GM21515 (cell line): ENCODE results near the gene ST7.
"Not testable (repeated sequence)": the region's sequence is repeated elsewhere in the genome, so short reads cannot be mapped to it uniquely, and the experiment has no call there.

ENCODE experiments used
- ATAC-seq: cut with Tn5 transposase; IDR thresholded peaks from one replicate; pipeline ENCODE4 v1.9.1; 2021; ENCODE audit not compliant: unreplicated experiment

The ST7 gene

DNA sequence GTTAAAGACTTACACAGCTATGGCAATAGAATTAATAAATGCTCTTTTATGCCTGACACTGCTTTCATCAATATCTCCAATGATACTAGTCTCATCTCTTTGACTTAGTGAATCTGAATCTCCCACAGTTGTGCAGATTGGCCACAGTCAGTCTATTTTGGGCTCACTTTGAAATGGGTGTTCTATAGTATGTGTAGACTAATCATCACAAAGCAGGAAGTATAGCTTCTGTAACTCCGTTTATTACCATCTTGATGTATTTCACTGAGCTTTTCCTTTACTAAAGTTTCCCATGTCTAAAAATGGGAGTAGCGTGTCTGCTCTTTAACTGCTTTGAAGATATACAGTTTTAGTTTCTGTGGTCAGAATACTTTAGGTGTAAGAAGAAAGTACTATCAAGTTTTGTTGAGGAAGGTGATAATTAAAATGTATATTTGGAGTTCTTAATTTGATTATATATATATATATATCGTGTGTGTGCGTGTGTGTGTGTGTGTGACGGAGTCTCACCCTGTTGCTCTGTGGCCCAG, 70.1 kb downstream of the ST7 start:
- ATAC-seq = peak; percentile 68

GRCh38 chr7:117024811-117025210, 71.5 kb downstream of the ST7 start:
- no peak for ATAC-seq

GRCh38 chr7:117025891-117026290, 72.6 kb downstream of the ST7 start:
- ATAC-seq = no peak

DNA sequence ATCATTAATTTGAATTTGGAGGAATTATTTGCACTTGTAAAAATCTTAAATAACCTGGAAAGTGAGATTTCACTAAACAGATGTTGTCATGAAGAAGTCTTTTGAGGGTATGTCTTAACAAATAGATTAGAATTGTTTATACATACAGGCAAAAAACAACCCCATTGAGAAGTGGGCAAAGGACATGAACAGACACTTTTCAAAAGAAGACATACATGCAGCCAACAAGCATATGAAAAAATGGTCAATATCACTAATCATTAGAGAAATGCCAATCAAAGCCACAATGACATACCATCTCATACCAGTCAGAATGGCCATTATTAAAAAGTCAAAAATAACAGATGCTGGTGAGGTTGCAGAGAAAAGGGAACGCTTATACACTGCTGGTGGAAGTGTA, 77.0 kb downstream of the ST7 start:
- not testable (repeated sequence) for ATAC-seq

- not testable (repeated sequence) for ATAC-seq
Observed at GRCh38 chr7:117030793-117031192, 77.5 kb downstream of the ST7 start.

- ATAC-seq = no peak
Observed at GRCh38 chr7:117032810-117033209, 79.5 kb downstream of the ST7 start.

DNA sequence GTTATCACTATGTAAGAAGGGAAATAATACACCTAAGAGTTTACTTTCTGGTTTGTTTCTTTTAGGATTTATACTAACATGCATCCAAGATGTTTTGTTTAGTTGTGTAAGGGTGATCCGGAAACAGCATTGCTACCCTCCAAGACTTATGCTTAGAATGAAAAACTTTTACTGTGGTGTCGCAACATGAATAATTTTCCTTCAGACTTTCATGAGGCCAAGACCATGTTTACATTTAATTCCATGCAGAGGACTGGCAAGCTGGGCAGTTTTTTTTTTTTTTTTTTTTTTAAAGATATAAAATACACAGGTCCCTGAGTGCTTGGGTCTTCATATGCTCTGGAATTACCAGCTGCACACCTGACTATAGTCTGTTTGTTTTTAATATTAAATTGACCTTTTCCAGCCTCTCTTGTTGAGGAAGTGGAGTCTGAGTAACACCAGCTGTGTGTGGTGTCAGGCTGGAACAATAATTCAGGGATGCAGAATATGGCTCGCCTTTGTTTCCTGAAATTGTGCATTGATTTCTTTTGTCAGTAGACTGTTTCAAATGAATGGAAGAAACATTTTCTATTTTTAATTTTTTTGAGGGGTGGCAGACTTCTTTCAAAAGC, 81.7 kb downstream of the ST7 start:
- no peak for ATAC-seq

GRCh38 chr7:117035465-117035862, 82.2 kb downstream of the ST7 start:
- ATAC-seq = no peak

DNA sequence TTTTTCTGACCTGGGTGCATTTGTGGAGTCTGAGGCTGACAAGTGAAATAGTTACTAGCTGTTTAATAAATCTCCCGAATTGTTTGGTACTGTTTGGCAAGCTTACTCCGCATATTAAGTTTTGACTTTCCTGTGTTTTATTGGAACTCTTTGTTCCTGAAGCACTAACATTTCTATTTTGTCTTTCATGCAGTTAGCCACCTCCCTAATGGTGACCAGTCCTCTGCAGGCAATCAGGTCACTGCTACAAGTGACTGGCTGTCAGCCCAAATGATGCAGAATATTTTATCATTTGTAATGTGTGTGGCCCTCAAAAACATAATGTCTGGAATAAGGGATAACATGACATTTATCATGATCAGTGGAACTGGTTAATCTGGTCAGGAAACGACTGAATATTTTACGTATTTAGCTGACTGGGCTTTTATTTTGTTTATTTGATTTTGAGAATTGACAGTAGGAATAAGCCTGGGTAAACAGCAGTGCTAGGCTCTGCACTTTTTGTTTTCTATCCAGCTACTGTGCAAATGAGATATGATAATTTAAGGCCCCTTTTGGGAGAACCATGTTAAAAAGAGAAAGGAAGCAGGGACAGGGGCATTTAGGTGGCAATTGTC, 82.9 kb downstream of the ST7 start:
- ATAC-seq = no peak

DNA sequence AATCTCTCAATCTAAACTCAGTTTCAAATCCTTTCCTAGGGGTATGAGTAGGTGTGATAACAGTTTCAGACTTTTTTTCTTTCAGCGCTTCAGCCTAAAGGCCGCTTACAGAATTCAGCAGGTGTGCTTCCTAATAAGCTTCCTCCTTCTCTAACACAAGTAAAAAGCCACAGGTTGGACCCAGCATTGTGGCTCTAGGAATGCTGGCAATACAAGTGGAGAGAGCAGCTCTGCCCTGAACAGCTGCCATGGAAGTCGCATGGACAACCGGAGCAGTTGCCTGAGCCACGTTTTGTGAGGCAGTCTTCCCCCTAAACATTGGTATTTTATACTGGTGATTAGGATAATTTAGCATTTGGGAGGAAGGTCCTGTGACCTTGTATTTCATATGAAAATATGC, 83.5 kb downstream of the ST7 start:
- ATAC-seq = no peak

GRCh38 chr7:117038408-117038807, 85.1 kb downstream of the ST7 start:
- no peak for ATAC-seq

DNA sequence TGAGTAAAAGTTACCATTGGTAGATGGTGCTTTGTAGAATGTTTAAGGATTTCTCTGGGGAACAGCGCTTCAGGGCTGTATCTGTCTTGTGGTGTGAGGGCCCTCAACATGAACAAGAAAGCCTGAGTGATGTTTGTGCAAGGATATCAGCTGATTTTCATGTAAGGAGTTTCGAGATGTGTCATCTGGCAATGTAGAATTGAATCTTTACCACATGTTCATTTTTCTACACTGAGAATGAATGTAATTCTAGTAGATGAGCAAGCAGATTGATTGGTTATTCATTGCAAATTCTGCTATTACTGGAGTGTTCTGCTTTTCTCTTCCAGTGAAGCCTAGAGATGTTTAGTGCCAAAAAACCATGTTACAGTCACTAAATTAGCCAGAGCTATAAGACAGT, 87.7 kb downstream of the ST7 start:
- peak; percentile 90 for ATAC-seq

DNA sequence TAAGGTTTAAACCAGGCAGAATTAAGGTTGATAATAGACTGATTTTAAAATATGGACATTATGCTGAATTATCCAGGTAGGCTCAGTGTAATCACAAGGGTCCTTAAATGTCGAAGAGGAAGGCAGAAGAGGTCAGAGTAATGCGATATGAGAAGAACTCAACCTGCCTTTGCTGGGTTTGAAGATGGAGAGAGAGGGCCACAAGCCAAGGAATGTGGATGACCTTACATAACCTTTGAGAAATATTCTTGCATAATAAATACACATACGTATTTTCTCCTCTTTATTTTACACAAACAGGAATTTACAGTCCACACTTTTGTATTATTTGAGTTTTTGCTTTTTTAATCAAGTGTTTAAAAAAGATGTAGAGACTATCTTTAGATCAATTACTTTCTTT, 88.5 kb downstream of the ST7 start:
- no peak for ATAC-seq

DNA sequence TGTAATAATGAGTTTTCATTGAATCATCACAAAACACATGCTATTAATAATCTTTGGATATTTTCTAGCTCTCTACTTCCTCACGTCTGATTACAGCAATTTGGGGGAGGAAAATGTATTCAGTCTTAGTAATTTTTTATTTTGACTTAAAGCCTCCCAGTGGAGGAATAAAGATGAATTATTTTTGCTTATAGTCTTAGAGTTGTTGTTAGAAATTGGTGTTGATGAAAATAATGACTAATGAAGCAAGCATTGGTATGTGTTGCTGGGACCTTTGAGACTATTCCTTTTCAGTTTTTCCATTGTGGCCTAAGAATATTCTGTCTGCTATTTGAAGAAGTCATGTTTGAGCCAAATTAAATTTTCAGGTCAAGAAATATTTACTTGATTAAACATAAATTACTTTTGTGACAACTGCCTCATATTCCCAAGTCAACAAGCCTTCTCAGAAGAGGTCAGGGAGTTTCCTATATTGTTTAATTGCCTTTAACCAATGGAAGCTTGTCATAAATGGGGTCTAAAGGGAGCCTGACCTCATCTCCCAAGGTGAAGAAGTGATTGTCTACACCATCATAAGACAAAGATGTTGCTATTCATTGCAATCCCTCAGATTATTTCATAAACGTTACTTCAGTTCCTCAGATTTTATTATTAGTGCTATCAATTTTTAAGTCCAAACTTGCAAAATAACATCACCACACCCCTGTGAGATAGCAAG, 90.0 kb downstream of the ST7 start:
- no peak for ATAC-seq

DNA sequence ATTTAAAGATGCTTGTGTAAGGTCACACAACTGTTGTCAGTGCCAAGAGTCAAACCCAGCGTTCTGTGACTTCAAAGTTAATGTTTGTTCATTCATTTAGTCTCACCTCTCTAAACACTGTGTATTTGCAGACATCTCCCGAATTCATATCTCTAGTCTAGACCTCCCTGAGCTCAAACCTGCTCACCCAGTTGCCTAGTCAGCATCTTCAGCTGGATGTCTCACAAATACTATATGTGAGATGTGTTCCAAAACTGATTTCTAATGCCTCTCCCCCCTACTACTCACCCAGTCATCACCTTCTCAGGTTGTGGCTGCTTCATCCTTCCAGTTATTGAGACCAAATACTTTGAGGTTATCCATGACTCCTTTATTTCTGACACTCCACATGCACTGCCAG, 91.4 kb downstream of the ST7 start:
- ATAC-seq = no peak

GRCh38 chr7:117045927-117046710, 92.8 kb downstream of the ST7 start:
- no peak for ATAC-seq

- no peak for ATAC-seq
Observed at GRCh38 chr7:117047496-117047895, 94.2 kb downstream of the ST7 start.

DNA sequence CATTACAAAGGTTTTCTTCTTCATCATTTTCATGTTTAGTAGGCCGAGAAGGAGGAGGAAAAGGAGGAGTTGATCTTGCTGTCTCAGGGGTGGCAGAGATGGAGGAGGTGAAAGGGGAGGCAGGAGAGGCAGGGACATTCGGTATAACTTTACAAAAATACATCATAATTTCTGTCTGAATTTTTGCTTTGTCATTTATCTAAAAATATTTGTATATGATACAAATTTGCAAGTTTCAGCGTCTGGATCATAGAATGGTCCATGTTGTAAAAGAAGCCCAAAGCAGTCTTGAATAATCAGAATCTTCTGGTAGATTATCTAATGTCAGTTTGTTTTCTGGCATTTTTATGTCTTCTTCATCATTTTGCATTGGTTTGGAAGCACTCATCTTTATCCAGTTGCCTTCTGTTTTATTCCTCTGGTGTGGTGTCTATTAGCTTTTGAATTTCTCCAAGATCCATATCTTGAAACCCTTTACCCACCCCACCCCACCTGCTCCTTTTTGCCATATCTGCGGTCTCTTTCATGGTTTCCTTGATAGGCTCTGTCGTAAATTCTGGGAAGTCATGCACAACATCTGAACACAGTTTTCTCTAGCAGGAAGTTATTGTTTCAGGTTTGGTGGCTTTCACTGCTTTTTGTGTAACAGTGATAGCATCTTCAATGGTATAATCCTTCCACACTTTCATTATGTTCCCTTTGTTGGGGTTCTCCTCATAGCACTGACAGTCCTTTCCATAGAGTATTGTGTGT, 95.0 kb downstream of the ST7 start:
- no peak for ATAC-seq

DNA sequence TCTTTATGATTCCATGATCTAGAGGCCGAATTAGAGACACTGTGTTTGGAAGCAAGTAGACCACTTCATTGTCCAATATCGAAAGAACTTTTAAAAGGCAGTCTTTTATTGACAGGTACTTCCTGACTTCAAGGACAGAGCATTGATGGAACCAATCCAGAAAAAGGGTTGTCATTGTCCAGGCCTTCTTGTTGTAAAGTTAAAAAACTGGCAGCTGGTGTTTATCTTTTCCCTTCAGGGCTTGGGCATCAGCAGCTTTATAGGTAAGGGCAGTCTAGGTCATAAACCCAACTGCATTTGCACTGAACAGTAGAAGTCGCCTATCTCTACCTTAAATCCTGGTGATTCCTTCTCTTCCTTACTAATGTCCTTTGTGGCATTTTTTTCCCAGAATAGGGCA, 95.6 kb downstream of the ST7 start:
- no peak for ATAC-seq

DNA sequence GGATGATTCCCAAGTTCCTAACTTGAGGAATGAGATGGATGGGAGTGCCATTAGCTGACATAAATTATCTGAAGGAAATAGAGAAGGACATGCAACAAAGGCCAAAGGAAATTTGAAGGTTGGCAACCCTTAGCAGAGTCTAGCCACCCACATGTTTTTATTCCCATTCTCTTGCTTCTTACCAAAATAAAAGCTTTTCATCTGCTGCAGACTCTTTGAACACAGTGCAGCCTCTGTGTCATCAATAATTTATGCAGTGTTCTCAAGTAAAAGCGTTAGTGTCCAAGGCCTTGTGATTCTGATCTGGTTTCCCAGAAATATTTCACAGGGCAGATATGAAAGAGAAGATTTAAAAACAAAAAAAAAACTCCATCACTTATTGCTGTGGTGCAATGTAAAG, 98.5 kb downstream of the ST7 start:
- ATAC-seq = no peak

DNA sequence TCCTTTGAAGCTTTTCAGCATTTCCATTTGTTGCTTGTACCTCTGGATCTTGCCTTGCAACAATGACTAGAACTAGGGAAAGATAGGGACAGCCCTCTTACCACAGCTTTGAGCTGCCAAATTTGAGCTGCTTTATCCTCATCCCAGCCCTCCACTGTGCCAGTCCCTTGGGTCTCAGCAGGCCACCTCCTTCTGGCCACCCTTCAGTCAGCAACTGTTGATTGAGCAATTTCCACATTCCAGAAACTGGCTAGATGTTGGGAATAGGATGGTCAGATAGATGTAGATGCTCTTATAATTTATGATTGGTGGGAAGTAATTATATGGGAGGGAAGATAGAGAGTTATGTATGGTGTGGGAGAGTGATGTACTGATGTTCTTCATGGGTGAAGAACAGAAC, 100.1 kb downstream of the ST7 start:
- ATAC-seq = no peak
